NCI-H526 treated with DMSO at 0.1 percent for 48 hours (cell line): ENCODE measurements around the gene PARP12.

Experiments used
- DNase-seq: peaks from one replicate; lab custom pipeline; 2025; lab: John Stamatoyannopoulos, UW

PARP12 gene

DNA sequence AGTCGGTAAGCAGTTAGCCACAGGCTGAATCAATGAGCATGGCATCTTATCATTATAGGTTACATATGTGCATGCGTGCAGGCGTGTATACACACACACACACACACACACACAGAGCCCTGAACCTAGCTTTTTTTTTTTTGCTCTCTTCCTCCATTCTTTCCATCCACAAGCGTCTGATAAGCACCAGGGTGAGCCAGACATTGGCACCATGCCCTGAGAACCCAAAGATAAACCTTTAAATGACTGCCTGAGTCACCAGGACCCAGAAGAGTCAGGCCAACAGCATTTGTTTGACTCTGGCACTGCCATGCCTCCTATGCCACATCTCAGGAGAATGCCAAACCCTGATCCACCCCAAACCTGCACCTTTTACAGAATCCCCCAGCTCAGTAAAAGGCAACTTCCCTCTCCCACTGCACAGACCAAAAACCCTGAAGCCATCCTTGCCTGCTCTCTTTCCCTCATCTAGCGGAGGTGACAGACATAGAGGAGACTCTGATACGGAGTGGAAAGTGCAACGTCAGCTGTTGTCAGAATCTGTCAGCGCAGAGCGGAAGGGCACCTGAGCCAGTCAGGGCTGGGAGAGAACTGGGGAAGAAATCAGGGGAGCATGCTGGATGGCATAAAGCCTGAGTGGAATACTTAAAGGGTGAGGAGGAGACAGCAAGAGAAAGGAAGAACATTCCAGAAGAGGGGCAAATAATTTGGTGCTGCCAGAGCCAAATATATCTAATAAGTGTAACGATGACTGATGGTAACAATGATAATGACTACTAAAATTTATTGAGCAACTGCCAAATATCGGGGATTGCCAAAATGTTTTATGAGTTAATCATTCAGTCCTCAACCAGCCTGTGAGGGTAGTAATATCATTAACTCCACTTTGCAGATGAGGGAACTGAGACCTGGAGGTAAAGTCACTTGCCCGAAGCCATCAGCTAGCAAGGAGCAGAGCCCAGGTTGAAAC lies 3.2 kb downstream of the PARP12 start:
- DNase-seq = no peak

DNA sequence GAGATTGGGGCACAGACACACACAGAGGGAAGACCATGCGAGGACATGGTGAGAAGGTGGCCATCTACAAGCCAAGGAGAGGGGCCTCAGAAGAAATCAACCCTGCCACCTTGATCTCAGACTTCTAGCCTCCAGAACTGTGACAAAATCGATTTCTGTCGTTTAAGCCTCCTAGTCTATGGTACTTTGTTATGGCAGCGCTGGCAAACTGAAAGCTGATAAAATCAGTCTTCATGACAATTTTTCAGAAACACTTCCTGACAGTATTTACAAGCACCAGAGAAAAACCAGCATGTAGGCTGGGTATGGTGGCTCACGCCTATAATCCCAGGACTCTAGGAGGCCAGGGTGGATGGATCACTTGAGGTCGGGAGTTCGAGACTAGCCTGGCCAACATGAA lies 4.2 kb downstream of the PARP12 start:
- DNase-seq = no peak

GRCh38 chr7:140057143-140057535 lies 5.6 kb downstream of the PARP12 start:
- no peak for DNase-seq

DNA sequence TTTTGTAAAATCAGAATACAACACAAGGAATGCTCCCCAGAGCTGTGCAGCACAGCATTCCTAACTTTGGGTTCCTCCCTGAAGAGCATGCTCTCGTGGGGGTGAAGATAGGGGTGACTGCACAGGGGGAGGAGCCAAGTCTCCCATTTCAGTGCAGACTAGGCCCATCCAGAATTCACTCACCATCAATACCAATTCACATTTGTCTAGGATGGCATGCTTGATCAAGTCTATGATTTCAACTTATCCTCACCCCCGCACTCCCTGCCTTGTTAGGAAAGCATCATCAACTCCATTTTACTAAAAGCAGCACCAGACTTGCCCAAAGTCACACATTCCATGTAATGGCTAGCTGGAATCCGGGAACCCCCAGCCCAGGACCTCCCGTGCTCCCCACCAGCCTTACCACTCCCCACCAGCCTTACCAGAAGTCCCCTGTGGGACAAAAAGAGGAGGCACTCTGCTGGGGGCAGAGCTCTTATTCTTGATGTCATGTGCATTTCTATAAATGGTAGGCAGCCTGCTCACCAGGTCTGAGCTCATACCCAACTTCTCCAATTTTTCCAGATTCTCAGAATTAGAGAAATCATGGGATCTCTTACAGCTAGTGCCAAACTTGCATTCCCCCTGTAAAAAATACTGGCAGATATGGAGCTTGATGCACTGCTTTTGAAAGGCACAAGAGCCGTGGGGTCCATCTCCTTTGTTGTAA lies 6.2 kb downstream of the PARP12 start:
- no peak for DNase-seq

DNA sequence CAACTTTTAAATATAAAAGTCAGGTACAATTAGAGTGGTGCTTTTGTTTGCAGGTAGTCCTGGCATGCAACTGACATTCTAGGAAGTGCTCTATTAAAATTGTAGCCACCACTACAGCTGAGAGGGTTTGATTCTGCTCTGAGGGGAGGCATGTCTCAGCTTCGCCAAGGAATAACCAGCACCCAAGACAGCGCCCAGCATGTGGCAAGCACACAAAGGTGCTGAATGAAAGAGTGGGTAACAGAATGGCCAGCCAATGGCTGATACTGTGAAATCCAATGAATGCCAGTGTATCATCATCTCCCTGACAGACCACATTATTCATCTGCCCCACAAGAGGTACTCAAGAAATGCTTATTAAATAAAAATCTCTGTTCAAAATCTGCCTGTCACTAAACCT lies 6.9 kb downstream of the PARP12 start:
- DNase-seq = no peak

DNA sequence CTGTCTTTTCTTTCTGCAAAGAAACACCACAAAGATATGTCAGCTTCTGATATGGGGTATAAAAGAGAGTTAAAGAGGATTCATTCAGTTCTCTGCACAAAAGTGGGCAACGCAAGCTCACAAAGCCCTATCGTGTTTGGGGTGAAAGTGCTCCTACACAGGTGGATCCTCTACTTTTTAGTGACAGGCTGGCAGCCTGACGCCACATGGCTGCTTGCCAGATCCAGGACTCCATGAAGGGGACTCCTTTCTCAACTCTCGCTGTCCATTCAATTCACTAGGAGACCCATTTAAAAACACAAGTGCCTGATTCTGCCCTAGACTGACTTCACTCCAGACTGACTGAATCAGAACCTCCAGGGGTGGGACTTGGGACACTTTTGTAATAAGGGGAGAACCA lies 8.0 kb downstream of the PARP12 start:
- no peak for DNase-seq

GRCh38 chr7:140053812-140054539 lies 8.8 kb downstream of the PARP12 start:
- DNase-seq = no peak

GRCh38 chr7:140051820-140052219 lies 10.9 kb downstream of the PARP12 start:
- DNase-seq = no peak

- no peak for DNase-seq
These were observed 12.7 kb downstream of the PARP12 start for GRCh38 chr7:140050100-140050499.

DNA sequence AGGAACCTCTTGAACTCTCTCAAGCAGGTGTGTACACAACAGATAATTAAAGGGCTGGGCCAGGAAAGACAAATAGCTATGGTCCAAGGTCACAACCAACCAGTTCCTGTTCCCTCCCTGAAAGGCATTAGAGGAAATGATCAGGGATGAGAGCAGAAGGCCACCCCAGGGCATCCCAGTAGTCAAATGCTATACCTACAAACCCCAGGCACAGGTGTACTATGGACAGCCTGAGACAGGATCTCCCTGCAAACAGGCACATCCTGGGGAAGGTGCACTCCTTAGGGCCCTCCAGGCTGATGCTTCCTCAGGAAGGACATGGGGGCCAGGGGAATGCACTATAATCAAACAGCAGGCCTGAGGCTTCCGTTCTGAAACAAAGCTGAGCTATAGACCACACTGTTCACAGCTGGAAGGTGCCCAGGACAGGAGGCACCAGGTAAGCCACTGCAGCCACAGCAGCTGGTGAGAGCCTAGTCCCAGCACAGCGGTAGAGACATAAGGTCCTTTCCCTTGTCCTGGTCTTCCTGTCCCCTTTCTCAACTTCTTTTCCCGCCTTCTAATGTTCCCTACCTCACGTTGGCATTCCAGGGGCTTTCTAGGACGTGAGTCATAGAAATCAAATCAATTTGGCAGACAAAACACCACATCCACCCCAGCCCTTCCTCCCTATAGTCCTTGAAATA lies 13.3 kb downstream of the PARP12 start:
- DNase-seq = no peak

DNA sequence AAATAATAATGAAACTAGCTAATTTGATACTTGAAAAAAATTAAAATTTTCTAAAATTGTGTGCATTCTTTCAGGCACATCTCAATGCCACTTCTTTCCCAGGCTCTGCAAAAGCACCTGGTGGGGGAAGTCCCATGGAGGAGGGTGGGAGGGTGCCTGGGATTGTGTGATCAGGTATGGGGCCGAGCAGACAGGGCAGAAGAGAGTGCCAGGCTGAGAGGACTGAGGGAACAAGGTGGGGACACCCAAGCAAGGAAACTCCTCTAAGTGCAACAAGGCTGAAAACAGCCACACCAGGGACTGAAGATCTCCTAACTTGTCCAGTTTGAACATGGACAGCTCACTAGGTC lies 13.8 kb downstream of the PARP12 start:
- no peak for DNase-seq

GRCh38 chr7:140048138-140048537 lies 14.6 kb downstream of the PARP12 start:
- DNase-seq = no peak

DNA sequence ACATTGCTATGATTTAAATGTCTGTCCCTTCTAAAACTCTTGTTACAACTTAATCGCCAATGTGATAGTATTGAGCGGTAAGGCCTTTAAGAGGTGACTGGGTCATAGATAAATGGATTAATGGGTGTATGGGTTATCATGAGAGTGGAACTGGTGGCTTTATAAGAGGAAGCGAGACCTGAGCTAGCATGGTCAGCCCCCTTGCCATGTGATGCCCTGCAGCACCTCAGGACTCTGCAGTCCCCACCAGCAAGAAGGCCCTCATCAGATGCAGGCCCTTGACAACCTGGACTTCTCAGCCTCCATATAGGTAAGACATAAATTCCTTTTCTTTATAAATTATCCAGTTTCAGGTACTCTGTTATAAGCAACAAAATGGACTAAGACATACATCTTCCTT lies 15.6 kb downstream of the PARP12 start:
- DNase-seq = no peak

GRCh38 chr7:140045697-140046096 lies 17.1 kb downstream of the PARP12 start:
- no peak for DNase-seq

DNA sequence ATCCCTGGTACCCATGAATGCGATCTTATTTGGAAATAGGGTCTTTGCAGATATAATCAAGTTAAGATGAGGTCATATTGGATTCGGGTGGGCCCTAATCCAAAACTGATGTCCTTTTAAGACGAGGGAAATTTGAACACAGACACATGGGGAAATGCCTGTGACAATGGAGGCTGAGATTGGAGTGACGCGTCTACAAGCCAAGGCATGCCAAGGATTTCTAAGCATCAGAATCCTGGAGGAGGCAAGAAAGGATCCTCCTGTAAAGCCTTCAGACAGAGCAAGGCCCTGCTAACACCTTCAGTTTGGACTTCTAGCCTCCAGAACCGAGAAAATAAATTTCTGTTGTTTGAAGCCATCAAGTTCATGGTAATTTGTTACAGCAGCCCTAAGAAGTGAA lies 18.5 kb downstream of the PARP12 start:
- no peak for DNase-seq

- DNase-seq = no peak
These were observed 20.4 kb downstream of the PARP12 start for GRCh38 chr7:140042386-140042670.

DNA sequence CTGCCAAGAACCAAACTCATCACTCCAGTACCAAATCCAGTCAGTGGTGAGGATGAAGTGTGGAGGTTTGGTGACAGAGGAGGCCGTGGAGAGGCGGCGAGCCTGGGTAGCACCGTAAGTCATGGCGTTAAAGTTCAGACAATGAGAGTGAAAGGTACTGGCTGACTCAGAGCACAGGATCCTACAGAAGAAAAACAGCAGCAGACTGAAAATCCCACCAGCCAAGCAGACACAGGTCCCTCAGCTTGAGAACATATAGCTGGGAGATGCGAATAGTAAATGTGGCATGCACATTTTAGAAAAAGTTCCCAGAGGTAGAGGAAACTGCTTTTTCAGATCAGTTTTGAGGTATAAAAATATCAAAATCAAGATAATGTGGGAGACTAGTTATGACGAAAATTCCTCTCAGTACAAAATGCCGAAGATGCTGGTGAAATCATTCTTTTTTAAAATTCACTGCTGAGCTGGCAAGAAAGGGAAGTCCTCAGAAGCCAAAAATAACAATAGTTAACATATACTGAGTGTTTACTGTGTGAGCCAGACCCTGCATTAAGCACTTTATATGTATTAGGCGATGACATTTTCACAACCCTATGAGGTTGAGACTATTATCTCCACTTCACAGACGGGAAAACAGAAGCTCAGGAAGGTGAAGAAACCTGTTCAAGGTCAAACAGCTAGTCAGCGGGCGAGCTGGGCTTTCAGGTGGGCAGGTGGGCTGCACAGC lies 20.9 kb downstream of the PARP12 start:
- DNase-seq = no peak

GRCh38 chr7:140039896-140040295 lies 22.9 kb downstream of the PARP12 start:
- DNase-seq = no peak

DNA sequence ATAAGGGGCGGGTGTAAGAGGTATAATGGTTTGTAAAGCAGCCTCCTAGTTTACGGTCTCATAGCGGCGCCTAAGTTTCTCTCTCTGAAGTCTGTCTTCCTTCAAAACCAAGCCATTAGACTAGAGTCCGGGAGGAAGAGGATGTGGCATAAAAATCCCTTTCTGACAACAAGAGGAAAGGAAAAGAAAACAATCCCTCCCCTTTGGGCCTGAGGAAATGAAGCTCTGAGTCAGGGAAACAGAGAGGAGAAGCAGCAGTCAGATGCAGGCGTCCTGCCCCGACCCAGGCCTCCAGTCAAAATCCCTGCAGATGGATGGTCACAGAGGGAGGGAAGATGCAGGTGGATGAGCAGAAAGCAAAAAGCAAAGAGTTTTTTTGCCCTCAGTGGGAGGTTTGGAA lies 23.7 kb downstream of the PARP12 start:
- no peak for DNase-seq

GRCh38 chr7:140036224-140036962 lies 26.4 kb downstream of the PARP12 start:
- no peak for DNase-seq
